GM20431 (cell line): ENCODE data around the gene TBC1D22A.

Experiments
- in situ Hi-C: fragments of 300-500 bp; cut with MseI, MboI; formaldehyde crosslinking; loops from one replicate; pipeline ENCODE4 v1.15.0; 2020; ENCODE audit warnings: low sequenced_read_pairs; ENCODE audit not compliant: unreplicated experiment

TBC1D22A gene

GRCh38 chr22:46996595-46997310, 234.3 kb downstream of the TBC1D22A start:
- in situ Hi-C loops, result no loop called here

DNA sequence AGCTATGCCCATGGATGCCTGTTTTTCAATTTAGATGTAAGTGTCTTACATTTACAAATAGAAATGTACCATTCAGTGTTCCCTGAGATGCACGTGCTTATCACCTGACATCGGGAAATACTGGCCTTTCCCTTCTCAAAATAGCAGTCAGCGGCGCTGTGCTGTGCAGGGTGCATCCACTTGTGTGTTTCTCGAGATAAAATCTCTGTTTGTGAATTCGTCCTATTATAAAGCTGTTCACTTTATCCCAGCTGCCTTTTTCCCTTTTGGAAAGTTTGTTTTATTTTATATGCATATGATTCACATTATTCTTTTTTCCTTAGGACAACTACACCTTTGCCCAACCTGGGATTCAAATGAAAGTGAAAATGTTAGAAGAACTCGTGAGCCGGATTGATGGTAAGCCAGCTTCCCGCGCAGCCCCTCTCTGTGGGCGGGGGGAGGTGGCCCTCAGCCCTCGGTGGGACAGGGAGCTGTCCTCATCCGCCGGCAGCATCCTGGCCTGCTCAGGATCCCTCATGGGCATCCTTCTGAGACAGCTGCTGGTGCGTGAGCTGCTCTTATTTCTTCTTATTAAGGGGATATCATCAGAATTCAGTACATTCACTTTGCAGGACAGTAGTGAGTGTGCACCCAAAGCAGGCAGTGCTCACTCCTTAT, 235.0 kb downstream of the TBC1D22A start:
- in situ Hi-C loops, result no loop called here

DNA sequence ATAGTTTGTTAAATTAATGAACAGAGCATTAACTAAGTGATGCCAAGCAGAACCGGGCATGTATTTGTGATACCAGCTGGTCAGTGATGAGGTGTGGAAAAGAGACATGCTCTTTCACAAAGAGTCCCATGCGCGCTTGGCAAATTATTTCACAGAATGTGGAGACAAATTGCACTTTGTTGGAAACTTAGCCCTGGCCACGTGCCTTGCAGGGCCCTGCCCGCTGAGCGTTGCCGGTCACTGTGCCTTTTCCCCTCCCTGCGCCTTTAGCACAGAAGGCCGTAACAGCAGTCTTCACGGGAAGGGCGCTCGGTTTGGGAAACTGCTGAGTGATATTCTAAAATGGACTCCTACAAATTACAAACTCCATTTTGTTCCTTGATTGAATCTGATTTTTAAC, 235.9 kb downstream of the TBC1D22A start:
- in situ Hi-C loops, result no loop called here

DNA sequence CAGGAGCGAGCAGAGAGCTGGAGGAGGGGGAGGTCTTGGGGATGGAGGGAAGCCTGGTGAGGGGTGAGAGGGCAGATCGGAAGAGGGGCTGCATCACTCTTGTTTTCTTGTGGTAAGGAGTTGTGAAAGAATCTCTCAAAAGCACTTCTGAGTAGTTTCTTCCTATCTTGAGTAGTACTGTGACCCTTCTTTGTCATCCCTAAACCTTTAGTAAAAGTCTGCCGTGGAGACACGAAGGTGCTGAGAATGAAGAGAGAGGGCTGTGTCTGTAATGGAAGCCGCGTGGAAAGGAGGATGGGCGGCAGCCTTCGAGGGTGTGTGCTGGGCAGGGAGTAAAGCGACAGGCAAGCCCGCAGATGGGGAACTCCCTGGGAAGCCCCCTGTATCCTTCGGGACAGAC, 237.8 kb downstream of the TBC1D22A start:
- in situ Hi-C loops, result no loop called here

GRCh38 chr22:47000888-47001287, 238.4 kb downstream of the TBC1D22A start:
- in situ Hi-C loops, result no loop called here

DNA sequence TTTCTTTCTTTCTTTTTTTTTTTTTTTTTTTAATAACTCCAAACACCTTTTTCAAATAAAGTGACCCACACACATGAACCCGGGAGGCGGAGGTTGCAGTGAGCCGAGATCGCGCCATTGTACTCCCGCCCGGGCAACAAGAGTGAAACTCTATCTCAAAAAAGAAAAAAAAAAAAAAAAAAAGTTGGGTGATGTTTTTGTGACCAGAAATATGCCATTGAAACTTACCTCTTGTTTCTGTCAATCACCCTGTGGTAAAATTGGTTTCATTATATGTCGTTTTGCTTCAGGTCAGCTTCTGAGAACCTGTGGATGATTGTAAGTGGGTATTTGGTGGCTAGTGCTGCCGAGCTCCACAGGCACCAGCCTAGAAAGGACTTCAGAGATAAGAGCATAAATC, 238.8 kb downstream of the TBC1D22A start:
- in situ Hi-C loops, result no loop called here

DNA sequence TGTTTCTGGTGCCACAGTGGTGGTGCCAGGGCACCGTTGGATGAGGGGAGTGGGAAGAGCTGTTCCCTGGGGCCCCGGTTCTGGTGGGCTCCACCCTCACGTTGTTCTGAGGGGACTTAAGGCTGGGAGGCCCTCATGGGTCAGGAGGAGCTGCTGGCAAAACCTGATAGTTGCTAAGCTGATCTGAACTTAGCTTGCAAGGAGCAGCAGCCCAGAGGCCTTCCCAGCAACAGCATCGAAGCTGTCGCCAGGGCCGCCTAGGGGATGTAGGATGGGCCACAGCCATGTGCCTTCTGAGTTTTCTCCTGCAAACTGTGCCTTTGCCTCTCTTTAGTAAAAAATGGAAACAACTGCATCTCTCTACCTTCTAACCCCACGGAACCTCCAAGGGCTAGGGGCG, 240.2 kb downstream of the TBC1D22A start:
- in situ Hi-C loops, result no loop called here

GRCh38 chr22:47005506-47006408, 243.3 kb downstream of the TBC1D22A start:
- in situ Hi-C loops, result no loop called here

- in situ Hi-C loops, result no loop called here
Observed at GRCh38 chr22:47006433-47006832, 244.0 kb downstream of the TBC1D22A start.

- in situ Hi-C loops, result no loop called here
Observed at GRCh38 chr22:47006869-47007268, 244.4 kb downstream of the TBC1D22A start.

DNA sequence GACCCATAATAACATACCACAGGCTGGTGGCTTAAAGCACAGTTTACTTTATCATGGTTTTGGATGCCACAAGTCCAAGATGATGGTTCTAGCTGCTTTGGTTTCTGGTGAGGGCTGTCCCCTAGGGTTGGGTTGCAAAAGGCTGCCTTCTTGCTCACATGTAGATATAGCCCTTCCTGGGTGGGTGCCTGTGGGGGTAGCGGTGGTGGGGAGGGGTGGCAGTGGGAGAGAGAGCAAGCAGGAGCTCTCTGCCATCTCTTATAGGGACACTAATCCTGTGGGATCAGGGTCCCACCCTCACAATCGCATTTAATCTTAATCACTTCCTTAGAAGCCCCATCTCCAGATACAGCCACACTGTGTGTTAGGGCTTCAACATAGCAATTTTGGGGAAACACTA, 245.0 kb downstream of the TBC1D22A start:
- in situ Hi-C loops, result no loop called here

DNA sequence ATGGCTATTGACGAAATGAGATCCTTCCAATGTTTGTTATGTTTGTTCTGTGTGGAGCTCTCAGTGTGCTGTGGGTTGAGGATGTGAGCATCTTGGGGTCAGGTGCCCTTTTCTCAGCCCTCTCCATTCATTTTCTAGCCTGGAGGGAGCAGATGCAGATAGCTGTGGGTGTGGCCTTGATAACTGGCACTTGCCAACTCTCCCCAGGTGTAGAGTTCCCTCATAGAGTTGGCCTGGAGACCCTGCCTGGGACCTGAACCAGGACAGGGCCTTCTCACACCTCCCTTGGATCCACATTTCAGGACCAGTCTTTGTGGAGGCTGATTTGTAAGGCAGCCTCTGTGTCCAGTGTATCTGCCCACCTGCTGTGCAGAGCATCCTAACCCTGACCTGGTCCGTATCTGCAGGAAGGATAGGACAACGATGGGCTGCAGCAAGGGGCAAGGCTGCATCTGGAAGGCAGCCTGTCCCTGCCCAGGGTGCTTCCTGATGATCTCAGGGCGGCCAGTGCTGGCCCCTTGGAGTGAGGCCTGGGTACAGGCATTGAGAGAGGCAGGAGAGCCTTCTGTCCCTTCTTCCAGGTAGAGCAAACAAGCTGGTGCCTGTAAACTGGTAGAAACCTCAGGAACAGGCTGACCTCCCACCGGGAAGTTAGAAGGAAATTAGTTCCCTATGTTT, 245.9 kb downstream of the TBC1D22A start:
- in situ Hi-C loops, result no loop called here

GRCh38 chr22:47009304-47010101, 247.1 kb downstream of the TBC1D22A start:
- in situ Hi-C loops, result no loop called here

DNA sequence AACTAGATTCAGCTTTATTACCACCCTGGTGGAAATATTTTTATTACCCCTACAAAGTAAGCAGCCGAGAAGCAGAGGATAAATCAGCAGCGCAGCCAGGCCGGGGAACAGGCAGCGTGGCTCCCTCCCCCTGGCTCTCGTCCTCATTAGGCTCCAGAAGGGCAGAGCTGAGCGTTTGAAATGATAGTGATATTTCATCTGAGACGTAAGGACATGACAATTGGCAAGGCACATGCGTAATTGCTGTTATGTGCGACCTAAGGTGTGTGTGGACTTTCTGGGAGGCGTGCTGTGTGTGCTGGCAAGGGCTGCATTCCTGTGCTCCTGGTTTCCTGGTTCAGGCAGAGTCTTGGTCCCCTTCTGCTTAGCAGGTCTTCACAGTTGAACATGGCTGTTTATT, 247.8 kb downstream of the TBC1D22A start:
- in situ Hi-C loops, result no loop called here

- in situ Hi-C loops, result no loop called here
Observed at GRCh38 chr22:47011131-47011858, 248.8 kb downstream of the TBC1D22A start.

GRCh38 chr22:47011859-47012258, 249.4 kb downstream of the TBC1D22A start:
- in situ Hi-C loops, result no loop called here

DNA sequence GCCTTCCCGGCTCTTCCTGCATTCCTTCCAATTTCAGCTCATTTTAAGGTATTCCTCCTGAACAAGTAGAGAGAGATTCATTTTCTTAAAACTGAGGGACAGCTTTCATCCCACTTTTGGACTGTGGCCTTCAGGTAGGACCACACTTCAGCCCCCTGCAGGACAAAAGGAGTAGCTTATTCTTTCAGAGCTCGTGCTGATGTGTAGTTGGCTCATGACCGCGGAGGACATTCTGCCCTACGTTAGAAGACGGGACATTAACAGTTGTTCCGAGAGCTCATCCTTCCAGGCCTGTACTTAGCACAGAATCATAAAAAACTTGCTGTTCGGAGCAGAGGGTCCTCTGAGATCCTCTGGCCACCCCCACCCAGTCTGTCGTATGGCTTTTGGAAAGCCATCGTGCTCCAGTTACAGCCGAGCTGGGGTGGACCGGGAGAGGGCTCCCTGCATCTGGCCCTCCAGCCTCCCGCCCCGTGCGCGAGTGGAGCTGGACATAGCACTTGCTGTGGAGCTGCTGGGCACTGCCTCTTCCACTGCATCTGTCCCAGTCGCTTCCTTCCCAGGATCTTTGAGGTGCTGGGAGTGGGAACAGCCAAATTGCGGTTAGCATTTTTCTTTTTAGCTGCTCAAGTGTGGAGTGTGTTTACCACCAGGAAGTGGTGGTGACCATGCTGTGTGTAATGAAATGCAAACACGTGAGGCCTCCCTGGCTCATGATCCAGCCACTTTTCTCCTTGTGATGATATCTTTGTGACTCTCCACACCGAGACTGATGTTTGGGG, 250.3 kb downstream of the TBC1D22A start:
- in situ Hi-C loops, result no loop called here
